RWPE2 (cell line): ENCODE results near the gene KPNA4.
"Not testable (repeated sequence)": the region's sequence is repeated elsewhere in the genome, so short reads cannot be mapped to it uniquely, and the experiment has no call there.

Experiments used
- ATAC-seq: fragments of 200-7000 bp; cut with Tn5 transposase; 3 replicates; pipeline ENCODE4 v1.9.1; 2021; ENCODE audit warnings: low read depth
- DNase-seq: peaks from one replicate; pipeline ENCODE4 v3.0.0-alpha.2; 2020; ENCODE audit warnings: low spot score
- H3K27ac ChIP-seq: fragments of 450-650 bp; 2 replicates; pipeline ENCODE4 v1.5.1; 2017; ENCODE audit warnings: mild to moderate bottlenecking; ENCODE audit not compliant: poor library complexity, severe bottlenecking
- H3K27me3 ChIP-seq: fragments of 250-450 bp; sonication (Bioruptor Pico); 2 replicates; pipeline ENCODE4 v1.5.1; 2021; ENCODE audit warnings: mild to moderate bottlenecking, moderate library complexity; ENCODE audit not compliant: insufficient read depth, poor library complexity, severe bottlenecking
- H3K36me3 ChIP-seq: fragments of 250-450 bp; sonication (Bioruptor Pico); 2 replicates; pipeline ENCODE4 v1.5.1; 2020; ENCODE audit warnings: low read depth, mild to moderate bottlenecking, moderate library complexity
- H3K4me1 ChIP-seq: fragments of 250-450 bp; sonication (Bioruptor Pico); 2 replicates; pipeline ENCODE4 v1.5.1; 2021; ENCODE audit warnings: mild to moderate bottlenecking, moderate library complexity; ENCODE audit not compliant: insufficient read depth, poor library complexity, severe bottlenecking
- H3K4me3 ChIP-seq: fragments of 250-450 bp; sonication (Bioruptor Pico); 2 replicates; pipeline ENCODE4 v1.5.1; 2021; ENCODE audit warnings: mild to moderate bottlenecking, moderate library complexity; ENCODE audit not compliant: severe bottlenecking
- H3K9me3 ChIP-seq: fragments of 250-450 bp; sonication (Bioruptor Pico); 2 replicates; pipeline ENCODE4 v1.5.1; 2021; ENCODE audit warnings: mild to moderate bottlenecking, moderate library complexity; ENCODE audit not compliant: severe bottlenecking
- TF ChIP-seq, protein P1 (sequence below): fragments of 450-650 bp; IDR thresholded peaks from one replicate; pipeline ENCODE4 v1.5.1; 2017; ENCODE audit warnings: mild to moderate bottlenecking, moderate library complexity; ENCODE audit not compliant: poor library complexity, severe bottlenecking

The KPNA4 gene

DNA sequence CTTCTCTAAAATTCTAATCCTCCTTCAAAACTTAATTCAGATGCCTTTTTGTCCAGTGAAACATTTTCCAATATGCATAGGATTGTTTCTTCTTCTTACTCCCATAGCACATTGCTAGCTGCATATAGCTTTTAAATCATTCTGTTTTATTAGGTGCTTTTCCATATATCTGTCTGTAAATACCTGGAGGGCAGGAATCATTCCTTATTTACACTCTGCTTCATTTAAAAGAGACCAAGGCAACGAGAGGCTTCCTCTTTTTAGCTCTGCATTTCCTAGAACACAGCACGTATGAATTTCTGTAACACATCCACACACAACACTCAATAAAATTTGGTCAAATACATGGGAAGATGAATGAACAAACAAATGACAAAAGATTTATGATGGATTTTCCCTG lies 43.5 kb upstream of the KPNA4 start:
- no peaks in the 10 kb centered on the region for H3K27me3 ChIP-seq
- DNase-seq = no peak
- ATAC-seq = no peak
- no peaks in the 10 kb centered on the region for H3K9me3 ChIP-seq
- TF ChIP-seq, protein P1, sequence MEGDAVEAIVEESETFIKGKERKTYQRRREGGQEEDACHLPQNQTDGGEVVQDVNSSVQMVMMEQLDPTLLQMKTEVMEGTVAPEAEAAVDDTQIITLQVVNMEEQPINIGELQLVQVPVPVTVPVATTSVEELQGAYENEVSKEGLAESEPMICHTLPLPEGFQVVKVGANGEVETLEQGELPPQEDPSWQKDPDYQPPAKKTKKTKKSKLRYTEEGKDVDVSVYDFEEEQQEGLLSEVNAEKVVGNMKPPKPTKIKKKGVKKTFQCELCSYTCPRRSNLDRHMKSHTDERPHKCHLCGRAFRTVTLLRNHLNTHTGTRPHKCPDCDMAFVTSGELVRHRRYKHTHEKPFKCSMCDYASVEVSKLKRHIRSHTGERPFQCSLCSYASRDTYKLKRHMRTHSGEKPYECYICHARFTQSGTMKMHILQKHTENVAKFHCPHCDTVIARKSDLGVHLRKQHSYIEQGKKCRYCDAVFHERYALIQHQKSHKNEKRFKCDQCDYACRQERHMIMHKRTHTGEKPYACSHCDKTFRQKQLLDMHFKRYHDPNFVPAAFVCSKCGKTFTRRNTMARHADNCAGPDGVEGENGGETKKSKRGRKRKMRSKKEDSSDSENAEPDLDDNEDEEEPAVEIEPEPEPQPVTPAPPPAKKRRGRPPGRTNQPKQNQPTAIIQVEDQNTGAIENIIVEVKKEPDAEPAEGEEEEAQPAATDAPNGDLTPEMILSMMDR = no peak
- H3K27ac ChIP-seq = no peak overlapping the region
- H3K36me3 ChIP-seq = no peaks in the 10 kb centered on the region
- H3K4me1 ChIP-seq = no peaks in the 10 kb centered on the region
- H3K4me3 ChIP-seq = no peak overlapping the region

- Histone ChIP-seq H3K9me3 (no peaks in the 10 kb centered on the region), H3K27ac (no peak overlapping the region), H3K4me1 (no peaks in the 10 kb centered on the region), H3K27me3 (no peaks in the 10 kb centered on the region), H3K36me3 (no peaks in the 10 kb centered on the region), H3K4me3 (no peak overlapping the region)
- no peak for DNase-seq
- TF ChIP-seq, protein P1 = no peak
- no peak for ATAC-seq
Measured at GRCh38 chr3:160607826-160608225, 42.5 kb upstream of the KPNA4 start.

- Histone ChIP-seq H3K4me3 (no peak overlapping the region), H3K9me3 (no peaks in the 10 kb centered on the region), H3K4me1 (no peaks in the 10 kb centered on the region), H3K36me3 (no peaks in the 10 kb centered on the region), H3K27ac (no peak overlapping the region), H3K27me3 (no peaks in the 10 kb centered on the region)
- TF ChIP-seq, protein P1 = no peak
- DNase-seq (no peak), ATAC-seq (no peak)
Measured at GRCh38 chr3:160605315-160605714, 39.9 kb upstream of the KPNA4 start.

- H3K27ac ChIP-seq, H3K4me3 ChIP-seq, ATAC-seq, H3K9me3 ChIP-seq, H3K36me3 ChIP-seq, H3K4me1 ChIP-seq, DNase-seq, H3K27me3 ChIP-seq: not testable (repeated sequence)
Measured at GRCh38 chr3:160603845-160604244, 38.5 kb upstream of the KPNA4 start.

GRCh38 chr3:160602259-160602658 lies 36.9 kb upstream of the KPNA4 start:
- Histone ChIP-seq H3K27ac (no peak overlapping the region), H3K4me1 (no peaks in the 10 kb centered on the region), H3K4me3 (no peak overlapping the region), H3K9me3 (no peaks in the 10 kb centered on the region), H3K27me3 (no peaks in the 10 kb centered on the region), H3K36me3 (no peaks in the 10 kb centered on the region)
- ATAC-seq (no peak), DNase-seq (no peak)
- TF ChIP-seq, protein P1 = no peak

- H3K4me3 ChIP-seq = no peak overlapping the region
- no peaks in the 10 kb centered on the region for H3K9me3 ChIP-seq
- DNase-seq (no peak), ATAC-seq (no peak)
- no peaks in the 10 kb centered on the region for H3K27me3 ChIP-seq
- H3K27ac ChIP-seq = no peak overlapping the region
- no peaks in the 10 kb centered on the region for H3K36me3 ChIP-seq
- TF ChIP-seq, protein P1 = no peak
- no peaks in the 10 kb centered on the region for H3K4me1 ChIP-seq
Measured at GRCh38 chr3:160601288-160601687, 35.9 kb upstream of the KPNA4 start.
